Measurements from ENCODE around the gene FBN2. TPM values are rescaled to one million over a fixed set of nuclear protein-coding genes. Genes with fewer than 3 reads are reported as not detected.

The FBN2 gene
- polyA plus RNA-seq, 1 donor from 2014 or later, result 1.6 TPM

GRCh38 chr5:128477944-128478343 is 60.1 kb downstream of the FBN2 start:
- H3K9me2 ChIP-seq (ENCODE audit: insufficient read depth, low read length), result no peaks in the 10 kb centered on the region
- H3K27ac ChIP-seq (ENCODE audit: low read length), result no peak overlapping the region
- no peaks in the 10 kb centered on the region for H3K9me3 ChIP-seq (ENCODE audit: low read length)
- TF ChIP-seq POLR2AphosphoS5 (IDR thresholded peaks at IDR 0.05) (no peak), EP300 (conservative IDR thresholded peaks at IDR 0.05; ENCODE audit: poor library complexity, severe bottlenecking) (no peak), MXI1 (conservative IDR thresholded peaks at IDR 0.05; ENCODE audit: poor library complexity, severe bottlenecking) (no peak), EZH2 (IDR thresholded peaks at IDR 0.05; ENCODE audit: borderline replicate concordance, insufficient read depth, low read length, poor library complexity, severe bottlenecking) (no peak), TAF1 (IDR thresholded peaks at IDR 0.05; ENCODE audit: low read depth) (no peak), SMC3 (conservative IDR thresholded peaks at IDR 0.05; ENCODE audit: poor library complexity) (no peak), REST (IDR thresholded peaks at IDR 0.05; ENCODE audit: borderline replicate concordance) (no peak), RAD21 (conservative IDR thresholded peaks at IDR 0.05) (no peak), CTCF (IDR thresholded peaks at IDR 0.05; ENCODE audit: poor library complexity, severe bottlenecking) (no peak)
- H3K36me3 ChIP-seq (ENCODE audit: insufficient read depth, low read length), result no peaks in the 10 kb centered on the region
- H3K4me2 ChIP-seq (ENCODE audit: low read length), result no peak overlapping the region
- H4K20me1 ChIP-seq (ENCODE audit: insufficient read depth), result no peaks in the 10 kb centered on the region
- H3K79me2 ChIP-seq (replicated peaks; ENCODE audit: insufficient read depth, low read length), result no peaks in the 10 kb centered on the region
- no peak overlapping the region for H2AFZ ChIP-seq (ENCODE audit: low read depth, low read length)
- no peak overlapping the region for H3K4me3 ChIP-seq (ENCODE audit: low read length)
- H3F3A ChIP-seq (ENCODE audit: insufficient read depth, low read length, poor library complexity, severe bottlenecking), result no peaks in the 10 kb centered on the region
- no peak overlapping the region for H3K9ac ChIP-seq (ENCODE audit: low read length)
- H3K27me3 ChIP-seq (ENCODE audit: insufficient read depth, low read depth, low read length), result no peaks in the 10 kb centered on the region

GRCh38 chr5:128475693-128476092 is 62.4 kb downstream of the FBN2 start:
- TF ChIP-seq POLR2AphosphoS5 (IDR thresholded peaks at IDR 0.05), result no peak
- no peak for TF ChIP-seq SMC3 (conservative IDR thresholded peaks at IDR 0.05; ENCODE audit: poor library complexity)
- TF ChIP-seq CTCF (IDR thresholded peaks at IDR 0.05; ENCODE audit: poor library complexity, severe bottlenecking), result no peak
- no peak for TF ChIP-seq RAD21 (conservative IDR thresholded peaks at IDR 0.05)
- no peak for TF ChIP-seq REST (IDR thresholded peaks at IDR 0.05; ENCODE audit: borderline replicate concordance)
- no peak for TF ChIP-seq EZH2 (IDR thresholded peaks at IDR 0.05; ENCODE audit: borderline replicate concordance, insufficient read depth, low read length, poor library complexity, severe bottlenecking)
- TF ChIP-seq TAF1 (IDR thresholded peaks at IDR 0.05; ENCODE audit: low read depth), result no peak
- no peak for TF ChIP-seq EP300 (conservative IDR thresholded peaks at IDR 0.05; ENCODE audit: poor library complexity, severe bottlenecking)
- TF ChIP-seq MXI1 (conservative IDR thresholded peaks at IDR 0.05; ENCODE audit: poor library complexity, severe bottlenecking), result no peak
- Histone ChIP-seq H3K79me2 (replicated peaks; ENCODE audit: insufficient read depth, low read length) (no peaks in the 10 kb centered on the region), H3K4me2 (ENCODE audit: low read length) (no peak overlapping the region), H3F3A (ENCODE audit: insufficient read depth, low read length, poor library complexity, severe bottlenecking) (no peaks in the 10 kb centered on the region), H3K27ac (ENCODE audit: low read length) (no peak overlapping the region), H3K27me3 (ENCODE audit: insufficient read depth, low read depth, low read length) (no peaks in the 10 kb centered on the region), H4K20me1 (ENCODE audit: insufficient read depth) (no peaks in the 10 kb centered on the region), H3K9me3 (ENCODE audit: low read length) (no peaks in the 10 kb centered on the region), H3K9me2 (ENCODE audit: insufficient read depth, low read length) (no peaks in the 10 kb centered on the region), H3K9ac (ENCODE audit: low read length) (no peak overlapping the region), H3K4me3 (ENCODE audit: low read length) (no peak overlapping the region), H3K36me3 (ENCODE audit: insufficient read depth, low read length) (no peaks in the 10 kb centered on the region), H2AFZ (ENCODE audit: low read depth, low read length) (no peak overlapping the region)
